Measurements from ENCODE around the gene MINK1. TPM values are rescaled to one million over a fixed set of nuclear protein-coding genes. Genes with fewer than 3 reads are reported as not detected.
A peak's percentile ranks its signal among the peaks of the same experiment; 100 is the strongest.
"Not testable (repeated sequence)": the region's sequence is repeated elsewhere in the genome, so short reads cannot be mapped to it uniquely, and the experiment has no call there.

MINK1 gene
- total RNA-seq, 1 donor from 2014 or later, result 111 TPM

- Mint-ChIP-seq H3K27me3 (peaks cover 8% of the 10 kb centered on the region), H3K36me3 (peaks cover 3% of the 10 kb centered on the region), H3K27ac (no peak overlapping the region), H3K4me1 (ENCODE audit: unreplicated experiment) (peaks cover 13% of the 10 kb centered on the region), H3K9me3 (no peaks in the 10 kb centered on the region), H3K4me3 (no peak overlapping the region)
- no peak for TF ChIP-seq CTCF (conservative IDR thresholded peaks at IDR 0.05)
- DNase-seq (ENCODE audit: extremely low spot score, unreplicated experiment), result peak; percentile 67
Measured at GRCh38 chr17:4908301-4908700, 75.2 kb downstream of the MINK1 start.

DNA sequence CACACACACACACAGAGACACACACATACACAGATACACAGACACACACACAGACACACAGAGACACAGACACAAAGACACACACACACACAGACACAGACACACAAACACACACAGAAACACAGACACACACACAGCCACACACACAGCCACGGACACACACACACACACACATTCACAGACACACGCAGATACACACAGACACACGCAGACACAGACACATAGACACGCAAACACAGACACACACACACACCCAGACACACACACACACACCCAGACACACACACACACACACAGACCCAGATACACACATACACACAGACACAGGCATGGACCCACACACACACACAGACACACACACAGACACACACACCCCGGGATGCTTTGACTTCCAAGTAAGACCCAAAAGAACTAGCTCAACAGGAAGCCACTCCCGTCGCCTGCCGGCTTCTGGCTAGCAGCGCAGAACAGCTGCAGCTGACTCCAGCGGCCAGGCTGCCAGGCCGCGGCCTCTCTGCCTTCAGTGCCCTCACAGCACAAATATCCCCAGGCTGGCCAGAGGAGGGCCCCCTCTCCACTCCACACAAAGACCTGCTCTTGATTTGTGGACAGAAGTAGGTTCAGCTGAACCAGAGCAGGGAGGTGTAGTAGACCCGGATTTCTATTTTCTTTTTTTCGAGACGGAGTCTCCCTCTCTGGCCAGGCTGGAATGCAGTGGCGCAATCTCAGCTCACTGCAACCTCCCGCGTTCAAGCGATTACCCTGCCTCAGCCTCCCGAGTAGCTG lies 75.8 kb downstream of the MINK1 start:
- DNase-seq (ENCODE audit: extremely low spot score, unreplicated experiment), result peak; percentile 87
- no peak overlapping the region for H3K27ac Mint-ChIP-seq
- peak; percentile 86 for TF ChIP-seq CTCF (conservative IDR thresholded peaks at IDR 0.05)
- H3K36me3 Mint-ChIP-seq, result no peaks in the 10 kb centered on the region
- H3K4me3 Mint-ChIP-seq, result no peak overlapping the region
- H3K9me3 Mint-ChIP-seq, result no peaks in the 10 kb centered on the region
- H3K4me1 Mint-ChIP-seq (ENCODE audit: unreplicated experiment), result peaks cover 8% of the 10 kb centered on the region
- peaks cover 4% of the 10 kb centered on the region for H3K27me3 Mint-ChIP-seq

GRCh38 chr17:4913994-4914393 lies 80.9 kb downstream of the MINK1 start:
- no peaks in the 10 kb centered on the region for H3K27me3 Mint-ChIP-seq
- DNase-seq (ENCODE audit: extremely low spot score, unreplicated experiment), result no peak
- H3K27ac Mint-ChIP-seq, result peak overlapping the region; percentile 18
- no peak overlapping the region for H3K4me3 Mint-ChIP-seq
- TF ChIP-seq CTCF (conservative IDR thresholded peaks at IDR 0.05), result no peak
- no peaks in the 10 kb centered on the region for H3K36me3 Mint-ChIP-seq
- no peaks in the 10 kb centered on the region for H3K9me3 Mint-ChIP-seq
- peaks cover 5% of the 10 kb centered on the region for H3K4me1 Mint-ChIP-seq (ENCODE audit: unreplicated experiment)

- H3K9me3 Mint-ChIP-seq; DNase-seq (ENCODE audit: extremely low spot score, unreplicated experiment): not testable (repeated sequence)
Measured at GRCh38 chr17:4914551-4914950, 81.4 kb downstream of the MINK1 start.

GRCh38 chr17:4919511-4920047 lies 86.4 kb downstream of the MINK1 start:
- no peak for TF ChIP-seq CTCF (conservative IDR thresholded peaks at IDR 0.05)
- Mint-ChIP-seq H3K27me3 (no peaks in the 10 kb centered on the region), H3K4me3 (no peak overlapping the region), H3K27ac (no peak overlapping the region), H3K9me3 (no peaks in the 10 kb centered on the region), H3K4me1 (ENCODE audit: unreplicated experiment) (no peaks in the 10 kb centered on the region), H3K36me3 (no peaks in the 10 kb centered on the region)
- DNase-seq (ENCODE audit: extremely low spot score, unreplicated experiment), result no peak

More at GRCh38 chr17:4914551-4914950, 81.4 kb downstream of the MINK1 start:
- H3K4me1 Mint-ChIP-seq (ENCODE audit: unreplicated experiment); H3K4me3 Mint-ChIP-seq; H3K27ac Mint-ChIP-seq; H3K27me3 Mint-ChIP-seq; H3K36me3 Mint-ChIP-seq: not testable (repeated sequence)

GRCh38 chr17:4920351-4921048 lies 87.4 kb downstream of the MINK1 start:
- Mint-ChIP-seq H3K4me3 (no peak overlapping the region), H3K27ac (no peak overlapping the region), H3K36me3 (no peaks in the 10 kb centered on the region), H3K27me3 (no peaks in the 10 kb centered on the region), H3K4me1 (ENCODE audit: unreplicated experiment) (no peaks in the 10 kb centered on the region), H3K9me3 (no peaks in the 10 kb centered on the region)
- TF ChIP-seq CTCF (conservative IDR thresholded peaks at IDR 0.05), result no peak
- DNase-seq (ENCODE audit: extremely low spot score, unreplicated experiment), result no peak

Measured in type B pancreatic cell (in vitro differentiated cells).